GM18508 (cell line): ENCODE measurements around the gene PDE8B.

Experiments
- ATAC-seq: cut with Tn5 transposase; IDR thresholded peaks from one replicate; pipeline ENCODE4 v1.9.1; 2021; ENCODE audit warnings: moderate number of reproducible peaks; ENCODE audit not compliant: insufficient read depth, unreplicated experiment

PDE8B gene

GRCh38 chr5:77282337-77283027 lies 72.0 kb downstream of the PDE8B start:
- no peak for ATAC-seq

DNA sequence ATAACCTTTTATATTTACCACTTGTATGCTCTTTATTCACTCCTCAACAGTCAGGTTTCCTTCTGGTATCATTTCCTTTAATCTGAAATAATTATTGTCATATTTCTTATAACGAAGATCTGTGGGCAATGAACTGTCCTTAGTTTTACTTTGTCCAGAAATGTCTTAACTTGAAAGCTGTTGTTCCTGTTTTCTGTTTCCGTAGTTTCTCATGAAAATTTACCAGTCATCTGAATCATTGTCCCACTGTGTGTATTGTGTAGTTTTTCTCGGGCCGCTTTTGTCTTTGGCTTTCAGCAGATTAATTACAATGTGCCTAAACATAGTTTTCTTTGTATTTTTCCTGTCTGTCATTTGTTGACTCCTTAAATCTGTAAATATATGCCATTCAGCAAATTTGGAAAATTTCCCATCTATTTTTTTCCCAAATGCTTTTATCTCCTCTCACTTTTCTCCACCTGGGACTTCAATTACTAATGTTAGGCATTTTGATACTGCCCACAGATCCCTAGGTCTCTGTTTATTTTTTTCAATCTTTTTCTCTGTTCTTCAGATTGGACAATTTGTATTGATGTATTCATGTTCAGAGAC lies 74.9 kb downstream of the PDE8B start:
- ATAC-seq: no peak

GRCh38 chr5:77292026-77292757 lies 81.7 kb downstream of the PDE8B start:
- no peak for ATAC-seq

- no peak for ATAC-seq
Observed at GRCh38 chr5:77294185-77294584, 83.7 kb downstream of the PDE8B start.

DNA sequence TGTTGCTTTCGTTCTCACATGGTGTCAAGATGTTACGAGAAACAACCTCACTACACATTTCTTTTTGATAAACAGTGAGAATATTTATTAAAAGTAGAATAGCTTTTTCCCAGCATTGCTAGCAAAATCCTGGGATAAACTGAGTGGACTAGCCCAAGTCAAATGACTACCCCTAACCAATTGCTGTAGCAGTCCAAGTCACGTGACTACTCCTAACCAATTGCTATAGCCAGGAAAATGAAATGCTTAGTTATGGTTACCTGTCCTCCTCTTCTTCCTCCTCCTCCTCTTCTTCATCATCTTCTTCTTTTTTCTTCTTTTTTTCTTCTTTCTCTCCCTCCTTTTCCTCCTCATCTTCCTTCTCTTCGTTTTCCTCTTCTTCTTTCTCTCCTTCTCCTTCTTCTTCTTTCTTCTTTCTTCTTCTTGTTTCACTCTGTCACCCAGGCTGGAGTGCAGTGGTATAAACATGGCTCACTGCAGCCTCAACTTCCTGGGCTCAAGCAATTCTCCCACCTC lies 85.4 kb downstream of the PDE8B start:
- ATAC-seq: no peak

DNA sequence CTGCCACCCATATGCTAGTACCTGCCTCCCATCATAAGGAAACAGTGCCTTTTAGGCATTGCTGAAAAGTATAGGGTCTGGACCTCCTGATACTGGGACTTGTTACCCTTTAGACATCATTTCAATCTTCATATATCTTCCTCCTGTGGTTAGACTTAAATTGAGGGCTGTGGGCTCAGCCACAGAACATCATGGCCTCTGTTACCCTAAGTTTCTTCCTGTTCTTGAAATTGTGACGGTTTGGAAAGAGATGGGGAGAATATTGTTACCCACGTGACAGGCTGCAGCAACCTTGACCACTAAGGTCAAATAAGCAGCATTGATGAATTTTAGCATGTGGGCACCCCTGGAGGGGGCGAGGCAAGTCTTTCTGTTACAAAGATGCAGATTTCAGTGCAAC lies 87.7 kb downstream of the PDE8B start:
- no peak for ATAC-seq

DNA sequence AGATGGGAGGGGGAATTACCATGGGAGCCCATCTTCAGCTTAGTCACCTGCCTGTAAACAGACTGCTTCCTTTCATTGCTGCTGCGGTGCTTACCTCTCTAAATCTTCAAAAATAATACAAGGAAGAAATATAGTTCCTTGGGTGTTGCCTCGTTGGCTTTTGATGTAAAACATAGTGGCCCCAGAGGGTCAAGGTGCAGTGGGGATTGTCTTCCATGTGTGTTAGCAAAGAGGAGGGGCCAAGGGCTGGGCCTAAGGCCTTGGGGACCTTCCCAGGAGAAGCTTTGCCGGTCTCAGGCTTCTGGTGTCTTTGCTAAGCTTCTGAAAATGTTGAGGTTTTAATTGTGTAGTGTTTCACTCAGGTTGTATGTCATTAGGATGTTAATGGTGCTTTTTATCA lies 90.0 kb downstream of the PDE8B start:
- ATAC-seq: no peak

GRCh38 chr5:77301447-77301883 lies 91.0 kb downstream of the PDE8B start:
- no peak for ATAC-seq

- ATAC-seq: no peak
Observed at GRCh38 chr5:77302247-77302646, 91.8 kb downstream of the PDE8B start.

GRCh38 chr5:77302653-77303052 lies 92.2 kb downstream of the PDE8B start:
- ATAC-seq: no peak

GRCh38 chr5:77304388-77304787 lies 93.9 kb downstream of the PDE8B start:
- no peak for ATAC-seq

DNA sequence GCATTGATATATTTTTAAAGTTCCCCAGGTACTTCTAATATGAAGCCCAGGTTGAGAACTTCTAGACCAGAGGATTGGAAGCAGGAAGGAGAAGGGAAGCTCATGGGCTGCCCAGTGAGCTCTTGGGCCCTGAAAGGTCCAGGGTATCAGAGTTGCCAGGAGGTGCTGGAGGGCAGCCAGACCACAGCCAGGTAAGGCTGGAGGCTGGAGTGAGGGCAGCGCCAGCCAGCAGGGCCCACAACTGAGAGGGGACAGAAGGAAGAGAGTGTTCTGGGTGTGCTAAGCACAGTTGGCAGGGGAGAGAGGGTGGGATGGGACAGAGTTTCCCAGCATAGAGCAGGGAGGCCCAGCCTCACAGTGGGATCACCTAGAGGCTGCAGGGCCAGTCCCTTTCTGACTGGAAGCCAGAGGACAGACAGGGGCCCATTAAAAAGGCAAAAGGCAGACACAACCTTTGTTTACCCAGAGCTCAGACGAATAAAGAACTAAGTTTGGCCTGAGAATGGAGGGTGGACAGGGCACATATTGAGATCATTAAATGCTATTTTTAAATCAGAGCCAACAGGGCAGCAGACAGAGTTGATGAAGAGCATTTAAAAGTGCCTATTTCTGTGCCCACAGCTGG lies 94.9 kb downstream of the PDE8B start:
- no peak for ATAC-seq

DNA sequence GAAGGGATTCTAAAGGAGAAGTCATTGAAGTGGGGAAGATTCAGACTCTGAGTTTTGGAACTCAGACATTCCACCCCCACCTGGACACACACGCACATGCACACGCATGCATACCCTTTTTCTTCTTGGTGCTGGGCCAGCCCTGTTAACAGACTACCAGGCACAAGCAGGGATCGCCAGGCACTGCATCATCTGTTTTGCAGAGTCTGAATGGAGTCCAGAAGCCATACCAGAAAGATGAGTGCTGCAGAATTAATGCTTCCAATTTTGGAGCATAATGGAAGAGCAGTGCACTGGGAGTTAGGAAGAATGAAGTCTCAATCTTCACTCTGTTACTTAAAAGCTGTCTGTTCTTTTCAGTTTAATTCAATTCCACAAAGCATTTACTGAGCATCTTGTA lies 95.5 kb downstream of the PDE8B start:
- no peak for ATAC-seq

DNA sequence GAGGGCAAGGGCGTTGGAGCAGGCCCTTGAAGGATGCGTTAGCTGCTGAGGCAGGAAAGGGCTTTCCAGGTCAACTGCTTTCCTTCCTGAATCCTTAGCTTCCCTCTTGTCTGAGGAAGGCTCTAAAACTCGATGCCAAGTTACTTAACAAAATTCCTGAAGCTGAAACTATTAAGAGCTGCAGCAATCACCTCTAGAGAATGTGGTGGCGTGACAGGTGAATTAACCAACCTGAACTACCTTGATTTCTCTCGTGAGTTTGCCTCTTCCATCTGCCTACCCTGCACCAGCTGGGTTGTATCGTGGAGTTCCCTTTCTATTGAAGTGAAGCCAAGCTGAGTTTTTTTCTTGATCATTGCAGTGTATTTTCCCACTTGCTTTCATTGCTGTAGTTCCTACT lies 96.1 kb downstream of the PDE8B start:
- ATAC-seq: no peak

DNA sequence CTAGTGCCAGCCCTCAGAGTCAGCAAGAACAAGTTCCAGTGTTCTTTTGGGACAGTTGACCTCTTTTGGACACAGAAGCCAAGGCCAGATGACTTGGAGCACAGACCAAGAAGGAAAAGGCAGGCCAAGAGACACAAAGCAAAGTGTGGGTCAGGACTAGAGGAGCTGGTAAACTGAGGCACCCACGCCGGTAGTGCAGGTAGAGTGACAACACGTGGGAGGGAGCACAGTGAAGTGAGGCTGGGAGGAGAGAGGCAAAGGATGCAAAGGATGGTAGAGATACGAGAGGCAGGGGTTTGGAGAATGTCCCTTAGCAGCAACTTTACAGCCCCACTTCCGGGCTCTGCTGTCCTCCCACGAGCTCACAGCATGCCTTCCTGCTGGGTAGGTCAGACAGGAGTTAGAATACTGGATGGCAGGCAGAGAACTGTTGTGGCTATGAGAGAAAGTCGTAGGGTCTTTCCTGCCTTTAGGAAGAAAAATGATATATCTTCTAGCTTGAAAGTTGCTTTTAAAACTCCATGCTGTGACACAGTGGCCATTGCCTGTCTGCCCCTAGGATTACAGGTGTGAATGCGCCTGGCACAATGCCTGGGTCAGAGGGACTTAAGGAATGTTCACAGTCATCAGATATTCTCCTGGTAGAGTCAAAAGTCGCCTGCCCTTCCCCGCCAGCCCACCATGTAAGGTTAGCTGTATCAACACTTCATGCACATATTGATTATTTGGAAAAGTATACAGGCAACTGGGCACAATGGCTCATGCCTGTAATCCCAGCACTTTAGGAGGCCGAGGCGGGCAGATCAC lies 97.9 kb downstream of the PDE8B start:
- no peak for ATAC-seq

GRCh38 chr5:77309140-77309539 lies 98.7 kb downstream of the PDE8B start:
- ATAC-seq: no peak

DNA sequence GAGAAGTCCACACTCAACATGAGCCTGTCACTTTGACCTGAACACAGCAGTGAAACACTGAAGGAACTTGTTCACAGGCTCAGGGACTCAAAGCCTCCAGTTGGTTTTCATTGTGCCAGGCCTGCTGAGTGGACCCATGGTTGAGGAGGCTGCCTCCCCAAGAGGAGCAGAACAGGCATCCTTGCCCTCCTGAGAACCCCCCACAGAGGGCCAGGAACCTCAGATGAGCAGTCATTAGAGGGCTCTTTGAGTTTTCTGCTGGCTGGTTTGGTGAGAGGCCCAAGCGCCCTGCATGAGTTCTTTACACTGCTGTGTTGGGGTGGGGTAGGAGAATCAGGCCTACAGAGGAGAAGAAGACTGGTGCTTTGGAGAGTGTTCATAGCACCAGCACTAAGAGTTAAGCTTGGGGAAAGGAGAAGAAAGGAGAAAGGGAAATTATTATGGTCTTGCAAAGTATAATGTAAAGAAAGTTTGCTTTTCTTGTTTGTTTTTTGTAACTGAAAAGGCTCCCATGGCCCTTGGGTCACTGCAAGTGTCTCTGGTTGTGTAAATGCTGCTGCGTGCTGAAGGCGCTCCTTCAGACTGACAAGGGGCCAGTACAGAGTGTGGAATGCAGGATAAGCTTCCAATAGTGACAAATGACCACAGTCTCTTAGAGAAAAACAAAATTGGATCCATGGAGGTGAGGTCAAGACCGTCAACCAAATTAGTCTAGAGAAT lies 100.2 kb downstream of the PDE8B start:
- ATAC-seq: no peak

DNA sequence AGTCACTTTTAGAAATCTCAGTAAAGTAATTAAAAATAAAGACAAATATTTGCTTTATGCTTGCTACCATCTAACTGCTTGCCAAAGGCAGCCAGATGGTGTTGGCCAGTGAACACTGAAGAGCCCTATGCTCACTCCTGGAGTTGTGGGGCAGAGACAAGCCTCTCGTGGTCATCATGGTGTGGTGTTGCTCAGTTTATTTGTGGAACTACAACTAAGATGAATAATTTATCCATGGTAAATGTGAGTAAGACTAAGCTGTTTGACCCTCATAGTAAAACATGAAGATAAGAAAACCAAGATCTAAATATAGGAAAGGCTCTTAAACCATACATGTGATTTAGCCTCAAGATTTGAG lies 100.7 kb downstream of the PDE8B start:
- no peak for ATAC-seq

DNA sequence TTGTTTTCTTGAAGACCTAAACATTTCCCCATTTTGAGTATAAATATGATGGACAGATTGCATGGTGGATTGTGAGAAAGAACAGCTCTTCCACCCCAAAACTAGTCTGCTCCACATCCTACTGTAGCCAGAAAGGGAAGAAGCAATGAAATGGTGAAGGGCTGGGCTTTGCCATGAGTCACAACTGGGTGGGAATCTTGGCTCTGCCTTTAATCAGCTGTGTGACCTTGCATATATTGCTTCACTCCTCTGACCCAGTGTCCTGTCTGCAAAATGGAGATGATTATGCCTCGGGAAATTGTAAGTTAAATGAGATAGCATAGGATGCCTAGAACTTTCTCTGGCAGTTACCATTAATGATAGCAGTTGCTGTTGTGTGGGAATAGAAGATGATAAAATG lies 101.9 kb downstream of the PDE8B start:
- ATAC-seq: no peak
